Measurements from ENCODE around the gene SOX2.
"Not testable (repeated sequence)": the region's sequence is repeated elsewhere in the genome, so short reads cannot be mapped to it uniquely, and the experiment has no call there.

The SOX2 gene

DNA sequence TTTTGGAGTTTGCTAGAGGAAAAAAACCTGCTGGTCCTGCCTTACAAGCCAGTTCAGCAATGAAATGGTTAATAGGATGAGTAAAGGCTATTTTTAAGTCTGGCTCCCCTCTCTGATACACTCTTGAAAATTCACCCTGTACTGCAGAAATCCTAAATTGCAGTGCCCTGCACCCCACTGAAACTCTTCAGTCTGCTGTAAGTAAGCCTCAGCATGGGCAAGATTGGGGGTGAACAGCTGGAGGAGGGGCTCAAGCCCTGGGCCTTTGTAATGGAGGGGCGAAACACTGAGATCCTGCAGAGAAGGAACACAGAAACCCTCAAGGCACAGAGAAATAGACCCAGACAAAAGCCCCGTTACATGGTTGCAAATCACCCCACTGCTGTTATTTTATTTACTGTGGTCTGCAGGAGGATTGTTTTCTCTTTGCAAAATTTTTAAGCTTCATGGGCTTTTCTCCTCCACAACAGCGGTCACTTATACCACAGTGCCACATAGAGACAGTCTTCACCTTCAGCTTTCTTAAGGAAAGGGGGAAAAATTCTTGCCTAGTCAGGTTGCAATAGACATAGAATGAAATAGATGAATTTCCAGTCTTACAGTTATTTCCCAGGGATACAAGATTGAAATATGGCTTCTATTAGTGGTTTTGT, 45.0 kb downstream of the SOX2 start:
- no peak for DNase-seq (ENCODE audit: low read depth in 3 of 3, low spot score in 1 of 3)

DNA sequence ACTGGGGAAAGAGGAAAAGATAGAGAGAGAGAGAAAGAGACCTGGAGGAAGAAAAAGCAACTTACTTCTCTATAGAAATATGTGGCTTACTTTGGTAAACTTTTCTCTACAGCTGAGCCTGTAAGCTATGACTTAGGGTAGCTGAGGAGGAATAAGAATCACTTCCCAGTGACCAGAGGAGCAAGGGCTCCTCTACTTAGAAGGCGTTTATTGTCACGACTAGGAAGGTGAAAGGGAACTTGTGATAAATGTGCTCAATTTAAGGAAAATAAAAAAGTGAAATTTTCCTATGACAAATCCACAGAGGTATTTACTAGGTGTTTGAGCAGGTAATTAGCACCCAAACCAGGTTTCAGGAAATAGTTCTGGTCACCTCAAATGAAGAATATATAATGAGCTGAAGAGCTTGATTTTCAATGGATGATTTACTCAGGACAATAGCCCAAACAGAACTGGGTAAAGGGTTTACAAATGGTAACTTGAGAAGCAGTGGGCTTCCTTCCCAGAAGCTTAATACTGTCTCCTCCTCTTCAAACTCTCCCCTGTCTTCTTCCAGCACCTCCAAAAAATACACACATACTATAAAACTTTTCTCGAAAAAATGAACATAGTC, 46.1 kb downstream of the SOX2 start:
- no peak for DNase-seq (ENCODE audit: low read depth in 3 of 3, low spot score in 1 of 3)

DNA sequence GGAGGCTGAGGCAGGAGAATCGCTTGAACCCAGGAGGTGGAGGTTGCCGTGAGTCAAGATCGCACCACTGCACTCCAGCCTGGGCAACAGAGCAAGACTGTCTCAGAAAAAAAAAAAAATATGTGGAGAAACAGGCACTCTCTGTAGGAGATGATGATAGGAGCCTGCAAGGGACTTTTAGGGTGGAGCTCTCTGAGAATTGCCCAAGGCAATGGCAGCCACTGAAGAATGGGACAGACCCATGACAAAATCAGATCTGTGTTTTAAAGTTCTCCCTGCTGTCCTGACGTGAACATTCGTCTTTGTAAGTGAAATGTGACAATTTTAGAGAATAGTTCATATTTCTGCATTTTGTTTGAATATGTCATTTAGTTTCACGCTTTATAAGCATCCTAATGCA, 50.2 kb downstream of the SOX2 start:
- no peak for DNase-seq (ENCODE audit: low read depth in 3 of 3, low spot score in 1 of 3)

DNA sequence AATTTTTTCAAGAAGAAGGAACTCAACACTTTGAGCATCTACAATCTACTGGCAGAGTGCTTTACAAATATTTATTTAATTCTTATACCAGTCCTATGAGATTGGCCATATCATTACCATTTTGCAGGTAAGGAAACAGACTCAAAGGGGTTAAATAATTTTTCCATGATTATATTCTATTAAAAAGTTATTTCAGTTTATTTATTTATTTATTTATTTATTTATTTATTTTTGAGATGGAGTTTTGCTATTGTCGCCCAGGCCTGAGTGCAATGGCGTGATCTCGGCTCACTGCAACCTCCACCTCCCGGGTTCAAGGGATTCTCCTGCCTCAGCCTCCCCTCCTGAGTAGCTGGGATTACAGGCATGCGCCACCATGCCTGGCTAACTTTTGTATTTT, 52.3 kb downstream of the SOX2 start:
- DNase-seq (ENCODE audit: low read depth in 3 of 3, low spot score in 1 of 3), result not testable (repeated sequence)

Measured in stimulated activated CD4-positive, alpha-beta T cell treated with anti-CD3 and anti-CD28 coated beads, TNF-alpha, amount 100 ng/mL, for 1 hour (primary cell).